ENCODE measurements around the gene MEN1. TPM values are rescaled to one million over a fixed set of nuclear protein-coding genes. Genes with fewer than 3 reads are reported as not detected.

MEN1 gene
- total and polyA plus RNA-seq, 9 of the 15 experiments (the other 6 are each of a cell fraction or from before 2014, with no cell fraction given) = 3.4 to 57.2 (median 19.3) TPM

DNA sequence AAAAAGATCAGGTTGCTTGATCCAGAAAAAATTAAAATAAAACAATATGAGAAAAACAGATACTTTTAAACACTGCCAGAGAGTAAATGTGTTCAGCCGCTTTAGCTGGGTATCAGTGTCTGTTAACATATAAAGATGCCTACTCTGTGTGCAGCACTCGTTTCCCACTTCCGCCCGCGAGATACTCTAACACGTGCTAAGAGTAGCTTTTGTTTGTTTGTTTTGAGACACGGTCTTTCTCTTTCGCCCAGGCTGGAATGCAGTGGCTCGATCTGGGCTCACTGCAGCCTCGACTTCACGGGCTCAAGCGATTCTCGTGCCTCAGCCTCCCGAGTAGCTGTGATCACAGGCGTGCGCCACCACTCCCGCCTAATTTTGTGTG, 531 bp upstream of the MEN1 start (continued):
- TF ChIP-seq NFE2 (IDR thresholded peaks at IDR 0.05; ENCODE audit: low read depth) (no peak), ESRRB (CRISPR knock-in tag; IDR thresholded peaks at IDR 0.05; ENCODE audit: borderline replicate concordance) (no peak), MXI1 (IDR thresholded peaks at IDR 0.05; ENCODE audit: low read depth, low read length) (no peak), SNRNP70 (optimal IDR thresholded peaks at IDR 0.05; ENCODE audit: low read depth, low read length) (no peak), HDGF (IDR thresholded peaks at IDR 0.05) (no peak), DLX4 (CRISPR knock-in tag; IDR thresholded peaks at IDR 0.05) (no peak), E2F6 (IDR thresholded peaks at IDR 0.05; ENCODE audit: borderline replicate concordance in 1 of 2, extremely low read depth in 1 of 2, insufficient read depth in 1 of 2, insufficient read length in 1 of 2, low read depth in 1 of 2, low read length in 1 of 2, poor library complexity in 1 of 2, severe bottlenecking in 1 of 2) (peak in 1 of 2 experiments; percentile 51), ETV5 (CRISPR knock-in tag; IDR thresholded peaks at IDR 0.05; ENCODE audit: low read depth) (0 out of 2 replicates have a peak, but pooled peaks have one; percentile 11), ZNF347 (CRISPR knock-in tag; IDR thresholded peaks at IDR 0.05; ENCODE audit: low read depth) (no peak), CSDE1 (IDR thresholded peaks at IDR 0.05) (no peak), BRCA1 (IDR thresholded peaks at IDR 0.05) (no peak), BRCA1 (CRISPR knock-in tag; IDR thresholded peaks at IDR 0.05) (no peak), L3MBTL2 (IDR thresholded peaks at IDR 0.05) (peak; percentile 47), NFRKB (IDR thresholded peaks at IDR 0.05; ENCODE audit: low read depth) (no peak), ZNF764 (CRISPR knock-in tag; IDR thresholded peaks at IDR 0.05; ENCODE audit: low read depth) (no peak), SIRT6 (IDR thresholded peaks at IDR 0.05; ENCODE audit: low read depth, low read length) (no peak), RBM22 (IDR thresholded peaks at IDR 0.05; ENCODE audit: low read depth, low read length, poor library complexity, severe bottlenecking) (no peak), ZNF717 (CRISPR knock-in tag; IDR thresholded peaks at IDR 0.05) (no peak), SAFB2 (IDR thresholded peaks at IDR 0.05; ENCODE audit: borderline replicate concordance, low read depth, low read length, severe bottlenecking) (no peak), ZNF639 (CRISPR knock-in tag; conservative IDR thresholded peaks at IDR 0.05 in 1 of 2, IDR thresholded peaks at IDR 0.05 in 1 of 2) (peak in 1 of 2 experiments; percentile 47; a peak in 1 of 4 replicates), TRIM28 (IDR thresholded peaks at IDR 0.05) (0 out of 2 replicates have a peak, but pooled peaks have one; percentile 17)
- TF ChIP-seq, protein P1, sequence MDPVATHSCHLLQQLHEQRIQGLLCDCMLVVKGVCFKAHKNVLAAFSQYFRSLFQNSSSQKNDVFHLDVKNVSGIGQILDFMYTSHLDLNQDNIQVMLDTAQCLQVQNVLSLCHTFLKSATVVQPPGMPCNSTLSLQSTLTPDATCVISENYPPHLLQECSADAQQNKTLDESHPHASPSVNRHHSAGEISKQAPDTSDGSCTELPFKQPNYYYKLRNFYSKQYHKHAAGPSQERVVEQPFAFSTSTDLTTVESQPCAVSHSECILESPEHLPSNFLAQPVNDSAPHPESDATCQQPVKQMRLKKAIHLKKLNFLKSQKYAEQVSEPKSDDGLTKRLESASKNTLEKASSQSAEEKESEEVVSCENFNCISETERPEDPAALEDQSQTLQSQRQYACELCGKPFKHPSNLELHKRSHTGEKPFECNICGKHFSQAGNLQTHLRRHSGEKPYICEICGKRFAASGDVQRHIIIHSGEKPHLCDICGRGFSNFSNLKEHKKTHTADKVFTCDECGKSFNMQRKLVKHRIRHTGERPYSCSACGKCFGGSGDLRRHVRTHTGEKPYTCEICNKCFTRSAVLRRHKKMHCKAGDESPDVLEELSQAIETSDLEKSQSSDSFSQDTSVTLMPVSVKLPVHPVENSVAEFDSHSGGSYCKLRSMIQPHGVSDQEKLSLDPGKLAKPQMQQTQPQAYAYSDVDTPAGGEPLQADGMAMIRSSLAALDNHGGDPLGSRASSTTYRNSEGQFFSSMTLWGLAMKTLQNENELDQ (CRISPR knock-in tag; IDR thresholded peaks at IDR 0.05; ENCODE audit: borderline replicate concordance) = no peak
- TF ChIP-seq, protein P2, sequence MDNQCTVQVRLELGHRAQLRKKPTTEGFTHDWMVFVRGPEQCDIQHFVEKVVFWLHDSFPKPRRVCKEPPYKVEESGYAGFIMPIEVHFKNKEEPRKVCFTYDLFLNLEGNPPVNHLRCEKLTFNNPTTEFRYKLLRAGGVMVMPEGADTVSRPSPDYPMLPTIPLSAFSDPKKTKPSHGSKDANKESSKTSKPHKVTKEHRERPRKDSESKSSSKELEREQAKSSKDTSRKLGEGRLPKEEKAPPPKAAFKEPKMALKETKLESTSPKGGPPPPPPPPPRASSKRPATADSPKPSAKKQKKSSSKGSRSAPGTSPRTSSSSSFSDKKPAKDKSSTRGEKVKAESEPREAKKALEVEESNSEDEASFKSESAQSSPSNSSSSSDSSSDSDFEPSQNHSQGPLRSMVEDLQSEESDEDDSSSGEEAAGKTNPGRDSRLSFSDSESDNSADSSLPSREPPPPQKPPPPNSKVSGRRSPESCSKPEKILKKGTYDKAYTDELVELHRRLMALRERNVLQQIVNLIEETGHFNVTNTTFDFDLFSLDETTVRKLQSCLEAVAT (IDR thresholded peaks at IDR 0.05) = peak in 1 of 2 experiments; percentile 88; a peak in 2 of 4 replicates
